ENCODE data around the gene C14orf119.
A peak's percentile ranks its signal among the peaks of the same experiment; 100 is the strongest.

C14orf119 gene

DNA sequence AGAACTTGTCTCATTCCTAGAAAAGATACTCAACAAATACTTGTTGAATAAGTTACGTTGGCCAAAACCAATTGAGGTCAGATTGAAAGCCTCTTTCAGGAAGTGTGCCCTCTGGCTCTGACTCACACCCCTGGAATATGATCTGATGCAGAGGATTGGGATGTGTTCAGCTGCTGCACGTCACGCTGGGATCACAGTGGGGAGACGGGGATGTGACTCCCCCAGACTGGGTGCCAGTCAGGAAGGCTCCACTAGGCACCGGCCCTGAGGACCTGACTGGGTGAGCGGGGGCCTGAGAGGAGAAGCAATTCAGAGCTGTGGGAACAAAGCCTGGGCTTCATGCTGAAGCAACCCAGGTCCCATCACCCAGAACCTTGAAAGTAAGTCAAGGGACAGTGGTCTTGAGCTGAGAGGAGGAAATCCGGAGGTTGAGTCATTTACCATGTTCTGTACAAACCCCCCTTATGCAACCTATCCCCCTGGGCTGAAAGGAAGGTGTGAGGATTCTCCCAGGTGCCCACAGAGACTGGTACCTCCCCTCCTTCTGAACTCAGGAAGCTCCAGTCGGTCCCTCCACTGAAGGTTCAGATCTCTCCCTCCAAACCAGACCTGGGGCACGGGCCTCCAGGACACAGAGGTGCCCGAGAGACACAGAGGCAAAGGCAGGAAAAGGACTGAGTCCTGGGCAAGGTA, 19.9 kb downstream of the C14orf119 start:
- peak; percentile 96 for DNase-seq (ENCODE audit: low read depth)
- no peak for TF ChIP-seq CTCF (IDR thresholded peaks at IDR 0.05; ENCODE audit: control insufficient read depth, insufficient read depth, low read depth, low read length, missing control alignments)
- no peak overlapping the region for H3K4me3 ChIP-seq (ENCODE audit: control insufficient read depth, low read depth, low read length)

DNA sequence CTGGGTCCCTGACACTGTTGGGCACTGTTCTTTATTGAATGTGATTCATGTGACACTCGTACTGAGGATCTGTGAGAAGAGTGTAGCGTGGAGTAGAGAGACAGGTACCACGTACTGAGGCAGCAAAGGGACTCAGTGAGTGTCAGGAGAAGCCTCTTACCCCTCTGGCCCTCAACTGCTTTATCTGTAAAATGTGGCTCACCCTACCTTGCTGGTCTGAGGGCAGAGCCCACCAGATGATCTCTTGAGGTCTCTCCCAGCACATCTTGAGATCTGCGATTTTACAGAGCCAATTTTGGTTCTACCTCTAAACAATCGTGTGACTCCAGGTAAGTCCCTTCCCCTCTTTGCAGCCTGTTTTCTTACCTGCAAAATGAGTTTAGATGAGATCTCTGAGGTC, 20.6 kb downstream of the C14orf119 start:
- no peak for TF ChIP-seq CTCF (IDR thresholded peaks at IDR 0.05; ENCODE audit: control insufficient read depth, insufficient read depth, low read depth, low read length, missing control alignments)
- no peak for DNase-seq (ENCODE audit: low read depth)
- no peak overlapping the region for H3K4me3 ChIP-seq (ENCODE audit: control insufficient read depth, low read depth, low read length)

- H3K4me3 ChIP-seq (ENCODE audit: control insufficient read depth, low read depth, low read length), result no peak overlapping the region
- no peak for TF ChIP-seq CTCF (IDR thresholded peaks at IDR 0.05; ENCODE audit: control insufficient read depth, insufficient read depth, low read depth, low read length, missing control alignments)
- DNase-seq (ENCODE audit: low read depth), result no peak
Observed at GRCh38 chr14:23117371-23118020, 22.2 kb downstream of the C14orf119 start.

- no peak for DNase-seq (ENCODE audit: low read depth)
- H3K4me3 ChIP-seq (ENCODE audit: control insufficient read depth, low read depth, low read length), result no peak within 1 kb of the TSS
- TF ChIP-seq CTCF (IDR thresholded peaks at IDR 0.05; ENCODE audit: control insufficient read depth, insufficient read depth, low read depth, low read length, missing control alignments), result no peak
Observed at GRCh38 chr14:23118506-23119362, 23.4 kb downstream of the C14orf119 start, which contains the start of gene CEBPE. CEBPE (minus strand) TSS chr14:23119255; CDS start chr14:23119091, 164 bp downstream.

DNA sequence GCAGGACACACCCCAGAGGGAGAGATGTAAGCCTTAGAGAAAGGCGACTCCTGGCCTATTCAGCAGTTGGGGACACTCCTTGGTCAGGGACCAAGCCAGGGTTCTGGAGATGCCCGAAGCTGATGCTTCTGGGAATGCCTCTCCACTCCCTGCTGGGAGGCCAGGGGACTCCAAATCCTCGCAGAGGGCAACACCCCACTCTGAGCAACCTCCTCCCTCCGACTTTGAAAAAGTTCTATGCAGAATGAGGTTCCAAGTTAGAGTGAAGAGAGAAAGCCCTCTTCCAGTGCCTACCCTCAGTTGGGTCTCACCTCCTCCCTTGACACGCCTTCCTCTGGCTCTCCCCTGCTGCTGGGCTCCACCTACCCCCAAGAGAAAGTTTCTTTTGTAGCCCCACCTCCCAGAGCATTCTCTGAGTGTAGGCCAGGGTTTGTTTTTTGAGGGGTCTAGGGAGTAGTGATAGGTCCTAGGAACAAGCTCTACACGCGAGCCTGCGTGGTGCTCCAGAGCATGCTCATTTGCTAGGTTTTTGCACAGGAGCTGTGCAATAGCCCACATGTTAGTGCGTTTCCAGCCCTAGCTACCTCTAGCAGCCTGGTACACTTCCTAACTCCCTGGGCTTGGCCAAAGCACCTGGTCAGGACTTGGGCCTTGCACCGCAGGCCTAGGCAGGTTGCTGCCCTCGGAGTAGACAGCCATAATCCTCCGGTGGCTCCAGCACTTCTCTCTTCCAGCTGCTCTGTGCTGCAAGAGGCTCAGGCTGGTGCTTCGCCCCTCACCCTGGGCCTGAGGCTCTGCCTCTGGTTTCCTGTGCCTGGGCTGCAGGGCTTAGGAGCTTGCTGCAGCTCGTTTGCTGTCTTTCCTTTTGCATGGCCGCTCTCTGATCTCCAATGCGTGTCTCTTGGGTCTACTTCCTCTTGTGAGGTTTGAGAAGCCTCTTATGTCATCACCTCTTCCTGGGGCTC, 24.3 kb downstream of the C14orf119 start:
- no peak overlapping the region for H3K4me3 ChIP-seq (ENCODE audit: control insufficient read depth, low read depth, low read length)
- no peak for DNase-seq (ENCODE audit: low read depth)
- TF ChIP-seq CTCF (IDR thresholded peaks at IDR 0.05; ENCODE audit: control insufficient read depth, insufficient read depth, low read depth, low read length, missing control alignments), result no peak
